Upper lobe of left lung (tissue), 6 donors: ENCODE results near the gene DACH1. TPM values are rescaled to one million over a fixed set of nuclear protein-coding genes. Genes with fewer than 3 reads are reported as not detected.

Source experiments
- ATAC-seq, 2 donors: fragments of 200-7000 bp; cut with Tn5 transposase; one replicate each; pipeline ENCODE4 v1.9.1; 2022; ENCODE audit warnings: mild to moderate bottlenecking in 2 of 2, moderate library complexity in 2 of 2; ENCODE audit not compliant: low FRiP score in 2 of 2
- DNase-seq, 2 donors: peaks; one replicate each; pipeline ENCODE4 v3.0.0-alpha.2; 2019 to 2020
- H3K27ac ChIP-seq, 4 donors: fragments of 200-600 bp; sonication (generic); one replicate each; pipeline ENCODE4 v1.5.1; 2016 to 2019
- H3K27me3 ChIP-seq, 4 donors: fragments of 200-600 bp; sonication (generic); one replicate each; pipeline ENCODE4 v1.5.1; 2017 to 2019
- H3K36me3 ChIP-seq, 4 donors: fragments of 200-600 bp; sonication (generic); one replicate each; pipeline ENCODE4 v1.5.1; 2016 to 2019
- H3K4me1 ChIP-seq, 4 donors: fragments of 200-600 bp; sonication (generic); one replicate each; pipeline ENCODE4 v1.5.1; 2018 to 2019
- H3K4me3 ChIP-seq, 4 donors: fragments of 200-600 bp; sonication (generic); one replicate each; pipeline ENCODE4 v1.5.1; 2017 to 2019; ENCODE audit warnings: mild to moderate bottlenecking in 2 of 4, moderate library complexity in 1 of 4
- H3K9me3 ChIP-seq, 4 donors: fragments of 200-600 bp; sonication (generic); one replicate each; pipeline ENCODE4 v1.5.1; 2018 to 2019
- CTCF ChIP-seq, 6 experiments: fragments of 450-650 bp in 4 of 6; fragments of 200-600 bp in 2 of 6; sonication (generic) in 2 of 6; IDR thresholded peaks; one replicate each; pipeline ENCODE4 v1.5.1; 2016 to 2019; ENCODE audit warnings: antibody characterized with exemption in 6 of 6
- EP300 ChIP-seq, 4 donors: sonication (generic); formaldehyde crosslinking; IDR thresholded peaks; one replicate each; pipeline ENCODE4 v1.5.1; 2017; ENCODE audit warnings: antibody characterized with exemption in 4 of 4, control low read depth in 2 of 4
- POLR2A ChIP-seq, 4 donors: fragments of 450-650 bp; IDR thresholded peaks; one replicate each; pipeline ENCODE4 v1.5.1; 2016 to 2017; ENCODE audit warnings: antibody characterized with exemption in 4 of 4, mild to moderate bottlenecking in 2 of 4
- POLR2AphosphoS5 ChIP-seq, 2 donors: sonication (generic); formaldehyde crosslinking; IDR thresholded peaks; one replicate each; pipeline ENCODE4 v1.5.1; 2017; ENCODE audit warnings: antibody characterized with exemption in 2 of 2
- WGBS, 2 donors: methylation state at CpG; one replicate each; pipeline ENCODE4 v1.1.5; 2017 to 2018; 5-methylcytosine and 5-hydroxymethylcytosine counted together
- total RNA-seq, 6 donors: library from RNA; depleted of rRNA in 4 of 6; stranded (reverse); fragments of >200 nt in 4 of 6; gene quantifications; one replicate each; pipeline versions ENCODE4 v1.1.0 to v1.2.1, GENCODE V29; 2016 to 2021
- donor health status: DM: no; HTN: no; CAD: no; lungs with moderate emphysema.
- donor health status: DM: no; HTN: yes; CAD: no; lungs with severe emphysema.

The DACH1 gene
- total RNA-seq, 6 donors from 2014 or later = 4.7 to 10.5 (median 6.7) TPM

- no peak for TF ChIP-seq CTCF (IDR thresholded peaks at IDR 0.05)
- TF ChIP-seq EP300 (IDR thresholded peaks at IDR 0.05) = no peak
- no peak for TF ChIP-seq POLR2AphosphoS5 (IDR thresholded peaks at IDR 0.05)
- TF ChIP-seq POLR2A (IDR thresholded peaks at IDR 0.05) = no peak
- 87 to 88% methylated on average over 3 of the region's 3 CpGs for WGBS, 2 donors
- no peak overlapping the region for H3K4me3 ChIP-seq
- ATAC-seq (no peak), DNase-seq (no peak)
- H3K4me1 ChIP-seq = peaks cover 0 to 18% (median 5%) of the 10 kb centered on the region in 4 donors
- H3K27ac ChIP-seq = no peak overlapping the region
- no peaks in the 10 kb centered on the region for H3K27me3 ChIP-seq
- H3K9me3 ChIP-seq = no peaks in the 10 kb centered on the region
- no peaks in the 10 kb centered on the region for H3K36me3 ChIP-seq
These were observed 237.8 kb downstream of the DACH1 start for GRCh38 chr13:71629167-71629566.

GRCh38 chr13:71626421-71627117, 240.4 kb downstream of the DACH1 start:
- Histone ChIP-seq H3K4me3 (no peak overlapping the region), H3K4me1 (peaks cover 0 to 14% (median 6%) of the 10 kb centered on the region in 4 donors), H3K9me3 (no peaks in the 10 kb centered on the region), H3K36me3 (no peaks in the 10 kb centered on the region), H3K27ac (peak overlapping the region in 1 of 4 donors; percentile 72), H3K27me3 (no peaks in the 10 kb centered on the region)
- no peak for TF ChIP-seq POLR2AphosphoS5 (IDR thresholded peaks at IDR 0.05)
- no peak for TF ChIP-seq POLR2A (IDR thresholded peaks at IDR 0.05)
- no peak for TF ChIP-seq CTCF (IDR thresholded peaks at IDR 0.05)
- TF ChIP-seq EP300 (IDR thresholded peaks at IDR 0.05) = no peak
- ATAC-seq (no peak), DNase-seq (no peak)
- 78 to 85% methylated on average over 4 of the region's 4 CpGs for WGBS, 2 donors

- TF ChIP-seq POLR2A (IDR thresholded peaks at IDR 0.05) = no peak
- no peak for TF ChIP-seq POLR2AphosphoS5 (IDR thresholded peaks at IDR 0.05)
- no peak for TF ChIP-seq EP300 (IDR thresholded peaks at IDR 0.05)
- TF ChIP-seq CTCF (IDR thresholded peaks at IDR 0.05) = no peak
- no peak overlapping the region for H3K4me3 ChIP-seq
- no peaks in the 10 kb centered on the region for H3K36me3 ChIP-seq
- no peaks in the 10 kb centered on the region for H3K9me3 ChIP-seq
- H3K27ac ChIP-seq = peak overlapping the region in 2 of 4 donors; percentile 30 to 72
- DNase-seq = no peak
- no peaks in the 10 kb centered on the region for H3K27me3 ChIP-seq
- no peak for ATAC-seq
- peaks cover 3 to 22% (median 9%) of the 10 kb centered on the region in 4 donors for H3K4me1 ChIP-seq
These were observed 241.3 kb downstream of the DACH1 start for GRCh38 chr13:71625694-71626093.

- no peak overlapping the region for H3K4me3 ChIP-seq
- TF ChIP-seq POLR2AphosphoS5 (IDR thresholded peaks at IDR 0.05) (no peak), CTCF (IDR thresholded peaks at IDR 0.05) (no peak), EP300 (IDR thresholded peaks at IDR 0.05) (no peak), POLR2A (IDR thresholded peaks at IDR 0.05) (no peak)
- no peaks in the 10 kb centered on the region for H3K27me3 ChIP-seq
- no peak for ATAC-seq
- DNase-seq = no peak
- H3K36me3 ChIP-seq = no peaks in the 10 kb centered on the region
- 68 to 73% methylated on average over 5 of the region's 5 CpGs for WGBS, 2 donors
- H3K9me3 ChIP-seq = no peaks in the 10 kb centered on the region
- H3K4me1 ChIP-seq = peaks cover 6 to 26% (median 9%) of the 10 kb centered on the region in 4 donors
- H3K27ac ChIP-seq = peak overlapping the region in 2 of 4 donors; percentile 30 to 72
These were observed 242.1 kb downstream of the DACH1 start for GRCh38 chr13:71624653-71625600.
